ENCODE data around the gene DACH1.

The DACH1 gene

GRCh38 chr13:71583581-71583980 lies 283.4 kb downstream of the DACH1 start:
- Histone ChIP-seq H4K8ac (ENCODE audit: low read depth, low read length) (no peak overlapping the region), H2BK5ac (ENCODE audit: low read depth, low read length, poor library complexity) (no peak overlapping the region), H3K27me3 (ENCODE audit: insufficient read depth, low read length) (no peaks in the 10 kb centered on the region), H3K79me1 (ENCODE audit: low read length) (no peaks in the 10 kb centered on the region), H3K9ac (ENCODE audit: low read length) (no peak overlapping the region), H3K4me3 (ENCODE audit: low read depth, low read length) (no peak overlapping the region), H4K12ac (ENCODE audit: low read depth, low read length) (no peak overlapping the region), H4K91ac (ENCODE audit: low read depth, low read length) (no peak overlapping the region), H2AFZ (ENCODE audit: insufficient read depth, low read length, poor library complexity) (no peak overlapping the region), H2AK5ac (ENCODE audit: low read length) (no peak overlapping the region), H3K9me3 (ENCODE audit: insufficient read depth, low read depth, low read length) (no peaks in the 10 kb centered on the region), H3K14ac (ENCODE audit: low read length) (no peak overlapping the region), H3K36me3 (ENCODE audit: control insufficient read depth in 1 of 2, insufficient read depth in 2 of 2, low read length in 2 of 2) (no peaks in the 10 kb centered on the region), H3K18ac (ENCODE audit: low read length) (no peak overlapping the region), H3K27ac (ENCODE audit: low read depth, low read length) (no peak overlapping the region), H3K23ac (ENCODE audit: low read length) (no peak overlapping the region), H3K79me2 (ENCODE audit: control insufficient read depth, insufficient read depth, low read length, poor library complexity) (no peaks in the 10 kb centered on the region), H3K4me2 (ENCODE audit: low read length) (no peak overlapping the region), H2BK120ac (ENCODE audit: insufficient read depth, low read length, poor library complexity) (no peak overlapping the region), H2BK12ac (ENCODE audit: low read length) (no peak overlapping the region), H3K4me1 (ENCODE audit: control insufficient read depth in 1 of 2, insufficient read depth in 2 of 2, low read length in 2 of 2) (no peaks in the 10 kb centered on the region), H3K4ac (ENCODE audit: low read depth, low read length) (no peak overlapping the region)
- no peak for DNase-seq
- WGBS (ENCODE audit: extremely low coverage, insufficient coverage, insufficient read length): no CpG with 5 or more reads among the region's 5 CpGs

- Histone ChIP-seq H3K36me3 (ENCODE audit: control insufficient read depth in 1 of 2, insufficient read depth in 2 of 2, low read length in 2 of 2) (no peaks in the 10 kb centered on the region), H3K4ac (ENCODE audit: low read depth, low read length) (no peak overlapping the region)
Measured at GRCh38 chr13:71580614-71581013, 286.4 kb downstream of the DACH1 start.

GRCh38 chr13:71578048-71578447 lies 289.0 kb downstream of the DACH1 start:
- Histone ChIP-seq H3K9ac (ENCODE audit: low read length) (no peak overlapping the region), H2BK5ac (ENCODE audit: low read depth, low read length, poor library complexity) (no peak overlapping the region), H3K79me2 (ENCODE audit: control insufficient read depth, insufficient read depth, low read length, poor library complexity) (no peaks in the 10 kb centered on the region), H3K4ac (ENCODE audit: low read depth, low read length) (no peak overlapping the region), H4K12ac (ENCODE audit: low read depth, low read length) (no peak overlapping the region), H2AFZ (ENCODE audit: insufficient read depth, low read length, poor library complexity) (no peak overlapping the region), H3K4me3 (ENCODE audit: low read depth, low read length) (no peak overlapping the region), H2BK12ac (ENCODE audit: low read length) (no peak overlapping the region), H3K79me1 (ENCODE audit: low read length) (no peaks in the 10 kb centered on the region), H3K18ac (ENCODE audit: low read length) (no peak overlapping the region), H3K4me1 (ENCODE audit: control insufficient read depth in 1 of 2, insufficient read depth in 2 of 2, low read length in 2 of 2) (peaks cover 0 to 2% of the 10 kb centered on the region in 2 experiments), H4K8ac (ENCODE audit: low read depth, low read length) (no peak overlapping the region), H3K27me3 (ENCODE audit: insufficient read depth, low read length) (no peaks in the 10 kb centered on the region), H3K23ac (ENCODE audit: low read length) (no peak overlapping the region), H3K14ac (ENCODE audit: low read length) (no peak overlapping the region), H3K4me2 (ENCODE audit: low read length) (no peak overlapping the region), H2BK120ac (ENCODE audit: insufficient read depth, low read length, poor library complexity) (no peak overlapping the region), H3K9me3 (ENCODE audit: insufficient read depth, low read depth, low read length) (no peaks in the 10 kb centered on the region), H3K27ac (ENCODE audit: low read depth, low read length) (no peak overlapping the region), H4K91ac (ENCODE audit: low read depth, low read length) (no peak overlapping the region), H3K36me3 (ENCODE audit: control insufficient read depth in 1 of 2, insufficient read depth in 2 of 2, low read length in 2 of 2) (no peaks in the 10 kb centered on the region), H2AK5ac (ENCODE audit: low read length) (no peak overlapping the region)
- DNase-seq: no peak
- WGBS (ENCODE audit: extremely low coverage, insufficient coverage, insufficient read length): no CpG with 5 or more reads among the region's 6 CpGs

More at GRCh38 chr13:71580614-71581013, 286.4 kb downstream of the DACH1 start:
- Histone ChIP-seq H3K23ac (ENCODE audit: low read length) (no peak overlapping the region), H3K4me1 (ENCODE audit: control insufficient read depth in 1 of 2, insufficient read depth in 2 of 2, low read length in 2 of 2) (peaks cover 0 to 2% of the 10 kb centered on the region in 2 experiments), H2BK5ac (ENCODE audit: low read depth, low read length, poor library complexity) (no peak overlapping the region), H4K91ac (ENCODE audit: low read depth, low read length) (no peak overlapping the region), H2AFZ (ENCODE audit: insufficient read depth, low read length, poor library complexity) (no peak overlapping the region), H4K8ac (ENCODE audit: low read depth, low read length) (no peak overlapping the region), H3K14ac (ENCODE audit: low read length) (no peak overlapping the region), H3K18ac (ENCODE audit: low read length) (no peak overlapping the region), H3K4me3 (ENCODE audit: low read depth, low read length) (no peak overlapping the region), H3K4me2 (ENCODE audit: low read length) (no peak overlapping the region), H3K9me3 (ENCODE audit: insufficient read depth, low read depth, low read length) (no peaks in the 10 kb centered on the region), H3K27me3 (ENCODE audit: insufficient read depth, low read length) (no peaks in the 10 kb centered on the region), H3K9ac (ENCODE audit: low read length) (no peak overlapping the region), H2AK5ac (ENCODE audit: low read length) (no peak overlapping the region), H3K79me1 (ENCODE audit: low read length) (no peaks in the 10 kb centered on the region), H2BK12ac (ENCODE audit: low read length) (no peak overlapping the region), H4K12ac (ENCODE audit: low read depth, low read length) (no peak overlapping the region), H3K79me2 (ENCODE audit: control insufficient read depth, insufficient read depth, low read length, poor library complexity) (no peaks in the 10 kb centered on the region), H2BK120ac (ENCODE audit: insufficient read depth, low read length, poor library complexity) (no peak overlapping the region), H3K27ac (ENCODE audit: low read depth, low read length) (no peak overlapping the region)
- WGBS (ENCODE audit: extremely low coverage, insufficient coverage, insufficient read length): no CpG with 5 or more reads among the region's 3 CpGs
- no peak for DNase-seq

GRCh38 chr13:71577127-71577526 lies 289.9 kb downstream of the DACH1 start:
- H3K18ac ChIP-seq (ENCODE audit: low read length): no peak overlapping the region
- H3K27ac ChIP-seq (ENCODE audit: low read depth, low read length): no peak overlapping the region
- H3K4me3 ChIP-seq (ENCODE audit: low read depth, low read length): no peak overlapping the region
- H4K12ac ChIP-seq (ENCODE audit: low read depth, low read length): no peak overlapping the region
- H3K9me3 ChIP-seq (ENCODE audit: insufficient read depth, low read depth, low read length): no peaks in the 10 kb centered on the region
- H3K4ac ChIP-seq (ENCODE audit: low read depth, low read length): no peak overlapping the region
- H2BK120ac ChIP-seq (ENCODE audit: insufficient read depth, low read length, poor library complexity): no peak overlapping the region
- no peak overlapping the region for H3K14ac ChIP-seq (ENCODE audit: low read length)
- peaks cover 0 to 2% of the 10 kb centered on the region in 2 experiments for H3K4me1 ChIP-seq (ENCODE audit: control insufficient read depth in 1 of 2, insufficient read depth in 2 of 2, low read length in 2 of 2)
- H3K36me3 ChIP-seq (ENCODE audit: control insufficient read depth in 1 of 2, insufficient read depth in 2 of 2, low read length in 2 of 2): no peaks in the 10 kb centered on the region
- no peak overlapping the region for H3K9ac ChIP-seq (ENCODE audit: low read length)
- no peaks in the 10 kb centered on the region for H3K79me1 ChIP-seq (ENCODE audit: low read length)
- H3K4me2 ChIP-seq (ENCODE audit: low read length): no peak overlapping the region
- no peak overlapping the region for H2AFZ ChIP-seq (ENCODE audit: insufficient read depth, low read length, poor library complexity)
- H3K27me3 ChIP-seq (ENCODE audit: insufficient read depth, low read length): no peaks in the 10 kb centered on the region
- no peak overlapping the region for H3K23ac ChIP-seq (ENCODE audit: low read length)
- H2BK12ac ChIP-seq (ENCODE audit: low read length): no peak overlapping the region
- no peak overlapping the region for H4K8ac ChIP-seq (ENCODE audit: low read depth, low read length)
- H3K79me2 ChIP-seq (ENCODE audit: control insufficient read depth, insufficient read depth, low read length, poor library complexity): no peaks in the 10 kb centered on the region
- peak in 1 of 2 donors; percentile 15 for DNase-seq
- no peak overlapping the region for H4K91ac ChIP-seq (ENCODE audit: low read depth, low read length)
- no peak overlapping the region for H2AK5ac ChIP-seq (ENCODE audit: low read length)
- no peak overlapping the region for H2BK5ac ChIP-seq (ENCODE audit: low read depth, low read length, poor library complexity)
- WGBS (ENCODE audit: extremely low coverage, insufficient coverage, insufficient read length): no CpG with 5 or more reads among the region's 2 CpGs
